HG02798 (cell line): ENCODE results near the gene TOB1.
A peak's percentile ranks its signal among the peaks of the same experiment; 100 is the strongest.

Source experiments
- ATAC-seq: cut with Tn5 transposase; IDR thresholded peaks from one replicate; pipeline ENCODE4 v1.9.1; 2021; ENCODE audit warnings: mild to moderate bottlenecking; ENCODE audit not compliant: unreplicated experiment, poor library complexity

The TOB1 gene, protein sequence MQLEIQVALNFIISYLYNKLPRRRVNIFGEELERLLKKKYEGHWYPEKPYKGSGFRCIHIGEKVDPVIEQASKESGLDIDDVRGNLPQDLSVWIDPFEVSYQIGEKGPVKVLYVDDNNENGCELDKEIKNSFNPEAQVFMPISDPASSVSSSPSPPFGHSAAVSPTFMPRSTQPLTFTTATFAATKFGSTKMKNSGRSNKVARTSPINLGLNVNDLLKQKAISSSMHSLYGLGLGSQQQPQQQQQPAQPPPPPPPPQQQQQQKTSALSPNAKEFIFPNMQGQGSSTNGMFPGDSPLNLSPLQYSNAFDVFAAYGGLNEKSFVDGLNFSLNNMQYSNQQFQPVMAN

DNA sequence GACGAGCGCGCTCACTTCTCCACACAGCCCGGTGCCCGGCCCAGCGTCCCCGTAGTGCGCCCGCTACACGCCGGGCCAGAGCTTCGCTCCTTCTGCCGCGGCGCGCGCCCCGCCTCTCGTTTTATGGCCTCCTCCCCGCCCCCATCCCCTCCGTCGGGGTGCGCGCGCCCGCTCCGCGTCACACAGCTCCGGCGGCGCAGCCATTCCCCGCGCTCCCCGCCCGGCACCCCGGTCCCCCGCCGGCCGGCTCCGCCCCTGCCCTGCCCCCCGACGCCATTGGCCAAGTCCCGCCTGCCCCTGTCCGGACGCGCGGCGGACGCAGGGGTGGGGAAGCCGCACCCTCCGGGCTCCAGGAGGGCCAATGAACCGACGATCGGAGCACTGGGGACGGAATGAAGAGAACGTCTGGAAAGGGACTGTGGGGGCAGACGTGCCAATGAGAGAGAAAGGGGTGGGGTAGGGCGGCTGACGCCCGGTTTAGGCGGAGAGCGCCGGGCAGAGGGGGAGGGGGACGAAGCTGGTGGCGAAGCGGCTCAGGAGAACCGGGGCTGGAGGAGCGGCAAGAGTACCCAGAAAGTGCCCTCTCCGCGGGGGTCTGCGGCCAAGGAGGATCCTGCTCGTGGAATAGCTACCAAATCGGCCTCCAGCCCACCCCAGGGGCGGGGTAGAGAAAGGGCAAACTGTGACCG, at the start of gene TOB1:
TOB1 (minus strand) TSS at position 94 of the 689 bp plus-strand sequence. CDS start 2,337 bp downstream, outside the sequence.
- ATAC-seq = peak; percentile 75

DNA sequence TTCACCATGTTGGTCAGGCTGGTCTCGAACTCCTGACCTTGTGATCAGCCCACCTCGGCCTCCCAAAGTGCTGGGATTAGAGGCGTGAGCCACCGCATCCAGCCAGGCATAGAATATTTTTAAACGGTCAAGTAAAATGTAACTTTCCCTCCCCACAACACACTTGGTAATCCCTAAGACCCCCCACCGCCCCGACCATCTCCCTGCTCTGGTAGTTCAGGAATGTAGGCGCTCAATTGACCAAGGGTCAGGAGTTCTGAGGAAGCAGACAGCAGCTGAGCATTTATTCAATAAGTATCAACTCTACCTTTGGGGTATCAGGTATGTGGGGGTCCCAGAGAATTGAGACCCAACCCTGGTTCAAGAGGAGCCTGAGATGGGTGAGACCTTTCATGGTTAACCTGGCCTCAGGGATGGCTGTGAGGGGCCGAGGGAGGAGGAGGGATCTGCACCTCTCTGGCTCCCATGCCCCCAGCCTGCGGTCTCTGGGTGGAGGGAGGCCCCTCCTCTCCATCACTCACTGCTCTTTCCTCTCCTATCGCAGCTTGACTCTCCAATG, 48.4 kb upstream of the TOB1 start:
- ATAC-seq = no peak

DNA sequence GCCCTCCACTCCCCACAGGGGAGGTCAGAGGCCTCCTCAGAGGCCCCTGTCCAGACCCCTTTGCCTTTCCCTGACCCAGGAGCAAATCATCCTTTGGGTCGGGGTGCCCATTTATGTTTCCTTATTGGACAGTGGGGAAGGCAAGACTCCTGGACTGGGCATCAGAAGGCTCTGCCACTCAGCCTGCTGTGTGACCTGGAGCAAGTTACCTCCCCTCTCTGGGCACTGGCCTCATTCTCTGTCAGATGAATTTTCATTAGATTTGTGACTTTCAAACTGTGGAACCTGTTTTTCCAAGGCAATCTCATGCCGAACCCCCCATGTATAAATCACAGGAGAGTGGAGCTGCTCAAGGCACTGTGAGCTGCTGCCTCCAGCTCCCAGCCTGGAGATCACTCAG, 47.0 kb upstream of the TOB1 start:
- no peak for ATAC-seq

DNA sequence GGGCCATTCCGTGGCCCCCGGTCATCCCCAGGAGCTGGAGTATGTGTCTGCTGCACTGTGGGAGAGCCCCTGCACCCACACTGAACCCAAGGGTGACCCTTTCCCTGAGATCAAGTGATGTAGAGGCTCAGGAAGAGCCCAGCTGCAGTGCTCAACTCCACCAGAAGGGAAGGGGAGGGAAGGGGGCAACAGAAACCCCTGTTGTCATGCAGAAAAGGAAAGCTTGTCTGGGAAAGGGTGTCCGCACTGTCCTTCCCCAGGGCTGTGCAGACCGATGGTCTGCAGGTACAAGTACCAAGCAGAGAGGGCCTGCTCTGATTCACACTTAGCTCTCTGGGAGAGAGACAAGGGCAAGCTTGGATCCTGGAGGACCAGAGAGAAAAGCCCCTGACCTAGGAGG, 45.7 kb upstream of the TOB1 start:
- ATAC-seq = no peak

DNA sequence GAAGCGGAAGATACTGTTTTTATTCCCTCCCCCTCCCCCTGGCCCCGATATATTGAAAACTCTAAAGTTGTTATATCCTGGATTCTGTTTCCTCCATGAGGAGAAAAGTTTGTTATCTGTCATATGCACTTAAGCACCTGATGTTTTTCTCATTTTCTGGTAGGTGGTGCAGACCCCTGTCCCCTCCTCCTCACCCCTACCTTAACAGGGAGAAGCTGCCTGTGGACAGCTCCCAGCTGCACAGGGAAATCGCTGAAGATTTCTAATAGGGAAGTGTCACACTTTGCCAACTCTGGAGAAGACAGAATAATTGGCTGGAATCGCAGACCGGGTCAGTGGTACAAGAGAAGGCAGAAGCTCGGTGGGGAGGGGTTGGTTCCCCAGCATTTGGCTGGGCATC, 45.3 kb upstream of the TOB1 start:
- no peak for ATAC-seq

DNA sequence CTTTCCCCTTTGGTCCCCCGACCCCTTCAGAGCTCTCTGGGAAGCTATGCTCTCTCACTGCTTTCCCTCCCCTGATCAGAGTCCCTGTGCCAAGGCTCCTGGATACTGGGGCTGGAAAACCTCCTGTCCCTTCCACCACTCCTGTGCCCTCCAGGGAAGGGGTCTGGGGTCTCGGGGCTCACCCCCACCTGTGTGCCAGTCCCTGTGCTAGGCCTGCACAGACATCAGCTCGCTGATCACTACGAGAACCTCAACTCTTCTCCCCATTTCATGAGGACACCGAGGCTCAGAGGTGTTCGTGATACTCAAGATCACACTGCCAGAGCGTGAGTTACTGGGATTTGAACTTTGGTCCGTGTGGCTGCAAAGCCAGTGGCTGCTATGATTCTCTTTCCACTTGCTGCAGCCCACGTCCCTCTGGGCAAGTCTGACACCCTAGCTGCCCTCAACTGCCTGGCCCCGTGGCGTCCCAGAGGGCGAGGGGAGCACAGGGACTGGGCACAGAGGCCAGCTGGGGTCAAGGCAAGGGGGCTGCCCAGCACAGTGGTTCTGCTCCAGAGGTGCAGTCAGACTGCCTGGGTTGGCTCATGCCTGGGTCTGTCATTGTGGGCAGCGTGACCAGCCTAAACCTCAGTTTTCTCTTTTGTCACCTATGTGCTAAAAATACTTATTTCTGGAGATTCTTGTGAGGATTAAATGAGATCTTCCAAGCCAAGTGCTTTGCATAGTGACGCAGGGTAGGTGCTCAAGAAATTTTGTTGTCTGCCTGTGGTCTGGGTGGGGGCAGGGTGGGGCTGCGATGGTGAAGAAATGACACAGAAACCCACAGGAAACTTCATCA, 43.8 kb upstream of the TOB1 start:
- ATAC-seq = no peak

DNA sequence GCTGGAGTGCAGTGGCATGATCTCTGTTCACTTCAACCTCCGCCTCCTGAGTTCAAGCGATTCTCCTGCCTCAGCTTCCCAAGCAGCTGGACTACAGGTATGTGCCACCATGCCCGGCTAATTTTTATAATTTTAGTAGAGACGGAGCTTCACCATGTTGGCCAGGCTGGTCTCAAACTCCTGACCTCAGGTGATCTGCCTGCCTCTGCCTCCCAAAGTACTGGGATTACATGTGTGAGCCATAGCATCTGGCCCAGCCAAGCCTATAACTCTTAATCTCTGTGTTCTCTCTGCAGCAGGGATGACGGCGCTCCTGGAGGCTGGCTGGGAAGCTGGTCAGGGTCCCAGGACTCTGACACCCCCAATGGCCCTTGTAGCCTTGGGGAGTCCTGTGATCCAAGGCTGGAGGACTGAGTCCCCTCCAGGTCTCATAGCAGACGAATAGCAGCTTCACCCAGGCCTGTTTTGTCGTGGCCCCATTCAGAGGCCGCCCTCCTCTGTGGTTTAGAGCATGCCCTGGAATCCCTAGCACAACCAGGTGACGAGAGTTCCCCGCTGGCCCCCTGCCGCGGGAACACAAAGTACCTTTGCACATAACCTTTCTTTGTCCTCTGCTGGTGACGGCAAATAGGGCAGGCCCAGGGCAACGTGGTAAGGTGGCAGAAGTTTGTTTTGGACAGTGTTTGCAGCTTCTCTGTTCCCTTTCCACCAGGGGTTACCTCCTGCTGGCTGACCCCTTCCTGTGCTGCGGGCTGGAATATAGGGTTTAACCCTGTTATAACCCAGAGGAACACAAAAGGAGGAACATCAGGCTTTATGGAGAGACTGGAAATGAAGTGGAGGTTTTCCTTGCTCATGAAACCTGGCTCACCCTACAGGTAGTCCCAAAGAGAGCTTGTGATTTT, 43.0 kb upstream of the TOB1 start:
- ATAC-seq = no peak

DNA sequence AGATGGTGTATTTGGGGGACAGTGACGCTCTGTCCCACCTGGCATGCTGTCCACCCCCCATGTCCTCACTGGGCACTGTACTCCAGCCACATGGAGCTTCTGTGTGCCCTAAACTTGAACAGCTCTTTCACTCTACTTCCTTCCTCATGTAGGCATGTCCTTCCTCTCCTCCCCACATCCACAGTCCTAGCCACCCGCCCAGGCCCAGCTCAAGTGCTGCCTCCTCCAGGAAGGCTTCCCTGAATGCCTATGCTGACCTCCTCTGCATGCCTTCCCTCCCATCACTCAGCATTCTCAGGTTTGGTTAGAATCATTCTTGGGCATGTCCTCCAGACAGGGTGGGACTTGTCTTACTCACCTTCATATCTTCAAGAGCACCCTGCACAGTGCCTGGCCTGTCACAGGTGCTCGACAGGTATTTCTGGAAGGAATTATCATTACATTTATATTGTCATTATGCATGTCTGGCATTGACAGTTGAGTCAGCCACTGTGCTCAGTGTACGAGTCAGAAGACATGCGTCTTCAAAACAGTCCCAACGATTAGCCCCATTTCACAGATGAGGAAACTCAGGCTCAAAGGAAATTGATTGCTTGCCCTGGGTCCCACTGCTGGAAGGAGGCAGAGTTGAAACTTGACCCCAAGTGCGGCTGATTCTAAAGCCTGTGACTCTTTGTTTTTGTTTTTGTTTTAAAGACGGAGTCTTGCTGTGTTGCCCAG, 42.1 kb upstream of the TOB1 start:
- no peak for ATAC-seq

DNA sequence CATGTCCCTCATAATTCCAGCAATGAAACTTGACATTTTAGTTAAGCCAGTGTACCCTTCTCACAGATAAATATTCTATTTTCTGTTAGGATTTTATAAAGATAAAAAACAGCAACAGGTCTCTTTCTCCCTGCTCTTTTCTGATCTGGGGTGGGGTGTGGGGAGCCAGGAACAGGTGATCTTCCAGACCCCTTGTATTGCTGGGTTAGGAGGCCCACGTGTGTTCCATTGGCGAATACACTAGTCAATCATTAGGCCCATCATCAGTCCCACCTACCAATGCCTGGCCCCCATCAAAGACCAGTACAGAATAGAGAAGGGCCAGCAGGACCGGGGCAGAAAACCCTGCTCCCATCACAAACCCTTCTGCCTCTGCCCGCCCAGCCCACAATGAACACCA, 40.3 kb upstream of the TOB1 start:
- ATAC-seq = no peak

DNA sequence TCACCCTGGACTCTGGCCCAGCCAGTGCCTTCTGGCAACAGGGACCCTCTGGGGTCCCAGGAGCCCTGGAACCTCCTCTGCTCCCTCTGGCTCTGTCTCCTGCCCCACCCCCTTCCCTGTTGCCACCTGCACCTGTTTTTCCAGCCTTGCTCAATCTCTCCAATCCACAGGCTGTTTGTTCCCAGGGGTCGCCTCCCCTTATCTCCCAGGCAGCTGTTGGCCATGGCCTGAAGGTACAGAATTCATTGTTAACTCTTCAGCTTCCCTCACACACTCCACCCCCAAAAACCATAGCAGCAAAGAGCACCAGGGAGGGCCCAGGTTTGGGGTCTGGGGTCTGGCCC, 39.3 kb upstream of the TOB1 start:
- no peak for ATAC-seq

DNA sequence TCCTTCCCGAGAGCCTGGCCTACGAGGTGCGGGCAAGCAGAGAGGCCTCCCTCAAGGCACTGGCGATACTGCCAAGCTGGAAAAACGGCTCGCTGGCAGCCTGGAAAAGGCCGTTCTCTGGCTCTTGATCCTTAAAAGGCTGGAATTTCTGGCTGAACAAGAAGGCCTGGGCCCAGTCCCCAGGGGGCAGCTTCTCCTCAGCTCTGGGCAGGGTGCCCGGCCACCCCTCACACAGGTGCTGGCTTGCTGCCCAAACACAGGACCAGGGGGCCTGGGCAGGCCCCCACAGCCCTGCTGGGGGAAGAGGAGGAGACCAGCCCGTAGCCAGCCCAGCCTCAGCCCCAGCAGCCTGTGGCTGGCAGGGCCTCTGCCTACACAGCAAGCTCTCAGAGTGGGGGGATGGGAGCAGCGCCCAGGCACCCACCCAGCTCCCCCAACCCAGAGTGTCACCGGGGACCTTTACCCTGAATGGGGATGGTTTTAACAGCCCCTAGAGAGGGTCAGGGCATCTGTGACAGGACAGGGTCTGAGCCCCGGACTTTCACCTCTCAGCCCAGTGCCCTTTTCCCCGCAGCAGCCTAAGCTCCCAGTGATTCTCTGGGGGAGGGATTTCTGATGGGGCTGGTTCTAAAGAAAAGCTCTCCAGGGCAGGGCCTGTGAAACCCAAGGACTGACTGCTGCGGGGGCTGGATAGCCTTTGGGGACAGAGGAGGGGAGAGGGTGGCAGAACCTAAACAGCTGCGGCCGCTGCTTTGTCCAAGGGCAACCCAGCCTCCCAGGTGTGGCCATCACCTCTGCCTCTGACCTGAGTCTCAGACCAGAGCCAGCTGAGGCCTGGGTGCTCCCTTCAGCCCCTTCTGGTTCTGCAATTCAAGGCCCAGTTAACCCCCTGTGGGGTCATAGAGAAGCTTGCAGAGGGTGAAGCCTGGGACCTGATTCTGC, 38.6 kb upstream of the TOB1 start:
- ATAC-seq = no peak

DNA sequence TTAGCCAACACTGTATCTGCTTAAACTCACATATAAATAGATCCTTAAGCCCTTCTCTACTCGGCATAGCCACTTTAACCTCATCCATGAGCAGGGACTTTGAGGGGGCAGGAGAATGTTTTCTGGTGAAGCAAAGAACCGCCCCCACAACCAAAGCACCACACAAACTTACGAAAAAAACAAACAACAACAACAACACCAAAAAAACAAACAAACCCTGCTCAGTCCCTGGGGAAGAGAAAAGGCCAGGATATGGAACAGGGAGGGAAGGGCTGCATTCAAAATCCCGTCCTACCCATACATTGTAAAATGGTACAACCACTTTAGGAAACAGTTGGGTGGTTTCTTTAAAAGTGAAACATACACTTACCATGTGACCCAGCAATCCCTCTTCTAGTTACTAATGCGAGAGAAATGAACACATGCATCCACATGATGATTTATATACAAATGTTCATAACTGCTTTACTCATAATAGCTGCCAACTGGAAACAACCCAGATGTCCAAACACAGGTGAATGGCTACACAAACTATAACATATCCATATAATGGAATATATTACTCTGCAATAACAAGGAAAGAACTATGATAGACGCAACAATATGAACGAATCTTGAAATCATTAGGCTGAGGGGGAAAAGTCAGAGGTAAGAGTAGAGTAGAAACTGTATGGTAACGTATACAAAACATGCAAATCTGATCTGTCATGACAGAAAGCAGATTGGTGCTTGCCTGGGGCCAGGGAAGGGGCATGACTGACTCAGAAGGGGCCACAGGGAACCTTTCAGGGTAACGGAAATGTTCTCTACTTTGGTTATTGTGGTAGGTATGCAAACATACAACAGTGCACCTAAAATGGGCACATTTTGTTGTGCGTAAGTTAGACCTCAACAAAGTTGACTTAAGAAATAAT, 37.7 kb upstream of the TOB1 start:
- no peak for ATAC-seq

DNA sequence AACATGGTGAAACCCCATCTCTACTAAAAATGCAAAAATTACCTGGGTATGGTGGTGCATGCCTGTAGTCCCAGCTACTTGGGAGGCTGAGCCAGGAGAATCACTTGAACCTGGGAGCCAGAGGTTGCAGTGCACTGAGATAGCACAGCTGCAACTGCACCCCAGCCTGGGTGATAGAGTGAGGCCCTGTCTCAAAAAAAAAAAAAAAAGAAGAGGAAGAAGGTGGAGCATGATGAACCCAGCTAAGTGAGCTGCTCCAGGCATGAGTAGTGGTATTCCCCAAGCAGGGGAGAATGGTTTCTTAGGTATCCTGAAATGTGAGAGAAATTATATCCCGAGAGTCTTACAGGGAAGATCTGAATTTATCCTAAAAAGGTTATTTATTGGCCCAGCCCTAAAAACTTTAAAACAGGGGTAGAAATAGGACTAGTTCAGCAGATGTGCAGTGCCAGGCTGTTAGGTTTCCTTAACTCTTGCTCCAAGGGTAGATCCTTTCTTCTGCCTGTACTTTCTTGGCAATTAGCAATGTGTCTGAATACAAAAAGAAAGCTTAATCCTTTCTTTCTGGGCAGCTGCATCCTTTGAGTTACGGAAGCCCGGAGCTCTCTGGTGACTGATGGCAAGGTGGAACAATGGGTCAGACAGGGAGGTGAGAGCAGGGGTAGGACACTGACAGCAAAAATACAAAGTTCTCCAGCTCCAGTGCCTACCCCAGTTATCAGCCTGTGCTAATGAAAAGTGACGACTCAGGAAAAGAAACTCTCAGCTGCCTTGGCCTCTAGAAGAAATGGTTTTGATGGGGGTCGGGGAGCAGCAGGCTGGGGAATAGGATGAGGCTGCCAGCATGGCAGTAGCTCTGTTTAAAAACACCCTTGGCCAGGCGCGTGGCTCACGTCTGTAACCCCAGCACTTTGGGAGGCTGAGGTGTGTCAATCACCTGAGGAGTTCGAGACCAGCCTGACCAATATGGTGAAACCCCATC, 36.5 kb upstream of the TOB1 start:
- ATAC-seq = no peak

DNA sequence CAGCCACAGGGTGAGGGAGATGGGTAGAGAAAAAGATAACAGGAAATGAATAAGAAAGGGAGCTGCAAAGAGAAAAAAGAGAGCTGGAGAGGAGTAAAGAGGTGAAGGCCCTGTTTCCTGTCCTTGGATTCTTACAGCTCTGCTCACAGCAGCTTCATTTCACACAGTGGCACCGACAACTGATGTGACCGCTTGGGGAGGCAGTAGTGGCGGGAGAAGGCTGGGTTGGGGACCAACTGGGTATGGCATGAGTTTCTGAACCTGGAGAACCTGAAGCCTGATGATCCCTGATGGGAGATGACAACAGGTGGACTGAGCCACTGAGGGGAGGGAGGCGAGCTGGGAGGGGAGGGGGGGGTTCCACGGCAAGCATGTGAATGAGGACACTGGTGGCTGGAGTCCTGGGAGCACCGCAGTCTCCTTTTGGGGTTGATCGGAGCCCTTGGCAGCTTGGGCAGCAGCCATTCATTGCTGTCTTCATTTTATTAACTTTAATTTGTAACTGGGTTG, 34.3 kb upstream of the TOB1 start:
- no peak for ATAC-seq

DNA sequence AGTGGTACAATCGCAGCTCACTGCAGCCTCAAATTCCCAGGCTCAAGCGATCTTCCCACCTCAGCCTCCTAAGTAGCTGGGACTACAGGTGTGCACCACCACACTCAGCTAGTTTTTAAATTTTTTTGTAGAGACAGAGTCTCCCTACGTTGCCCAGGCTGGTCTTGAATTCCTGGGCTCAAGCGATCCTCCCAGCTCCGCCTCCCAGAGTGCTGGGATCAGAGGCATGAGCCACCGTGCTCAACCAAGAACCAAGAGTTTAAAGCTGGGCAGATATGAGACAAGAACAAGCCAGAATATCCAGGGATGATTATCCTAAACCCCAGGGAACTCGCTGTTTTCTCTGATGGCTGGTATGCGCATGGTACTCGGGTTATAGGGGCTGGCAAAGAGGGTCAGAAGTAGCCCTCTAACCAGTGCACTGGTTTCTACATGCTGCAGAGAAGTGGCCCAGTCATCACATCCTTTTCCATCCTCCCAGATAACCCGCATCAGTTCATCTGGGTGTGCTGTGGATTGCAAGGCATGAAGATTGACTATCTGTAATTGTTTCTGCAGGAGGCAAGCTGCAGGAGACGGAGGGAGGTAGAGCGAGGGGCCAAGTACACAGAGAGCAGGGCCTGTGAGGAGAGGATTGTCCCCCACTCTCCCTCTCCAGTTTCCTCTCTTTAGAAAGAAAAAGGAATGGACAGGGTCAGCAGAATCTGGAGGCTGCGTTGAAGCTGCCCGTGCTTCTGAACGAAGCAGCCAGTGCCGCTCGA, 33.6 kb upstream of the TOB1 start:
- no peak for ATAC-seq
